ENCODE results near the gene ICE2. TPM values are rescaled to one million over a fixed set of nuclear protein-coding genes. Genes with fewer than 3 reads are reported as not detected.

The ICE2 gene
- total RNA-seq, 3 donors from 2014 or later = 51.9 to 66.3 (median 61.4) TPM

DNA sequence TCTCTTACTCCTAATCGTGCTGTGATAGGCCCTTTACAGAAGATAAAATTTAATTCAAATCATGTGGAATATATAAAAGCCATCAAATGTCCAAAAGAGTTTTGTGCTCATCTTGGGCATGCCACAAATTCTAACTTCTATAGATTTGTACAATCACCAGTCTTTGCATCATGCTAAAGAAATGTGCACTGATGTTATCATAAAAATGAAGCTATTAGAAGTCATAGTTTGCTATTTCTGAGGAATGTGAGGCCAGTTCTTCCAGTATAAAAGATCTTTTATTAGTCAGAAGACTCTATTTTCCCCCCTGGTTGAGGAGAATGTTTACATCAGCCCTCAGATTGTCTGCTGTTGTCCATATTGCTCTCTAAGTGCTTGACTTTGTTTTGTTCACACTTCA, 79.0 kb downstream of the ICE2 start:
- no peaks in the 10 kb centered on the region for H3K9me3 Mint-ChIP-seq
- H3K4me1 Mint-ChIP-seq (ENCODE audit: low read depth) = peaks cover 33% of the 10 kb centered on the region
- ATAC-seq = no peak
- H3K36me3 Mint-ChIP-seq (ENCODE audit: insufficient read depth) = peaks cover 5% of the 10 kb centered on the region
- no peak for DNase-seq
- no peak overlapping the region for H3K4me3 Mint-ChIP-seq
- H3K27me3 Mint-ChIP-seq (ENCODE audit: low read depth) = no peaks in the 10 kb centered on the region

DNA sequence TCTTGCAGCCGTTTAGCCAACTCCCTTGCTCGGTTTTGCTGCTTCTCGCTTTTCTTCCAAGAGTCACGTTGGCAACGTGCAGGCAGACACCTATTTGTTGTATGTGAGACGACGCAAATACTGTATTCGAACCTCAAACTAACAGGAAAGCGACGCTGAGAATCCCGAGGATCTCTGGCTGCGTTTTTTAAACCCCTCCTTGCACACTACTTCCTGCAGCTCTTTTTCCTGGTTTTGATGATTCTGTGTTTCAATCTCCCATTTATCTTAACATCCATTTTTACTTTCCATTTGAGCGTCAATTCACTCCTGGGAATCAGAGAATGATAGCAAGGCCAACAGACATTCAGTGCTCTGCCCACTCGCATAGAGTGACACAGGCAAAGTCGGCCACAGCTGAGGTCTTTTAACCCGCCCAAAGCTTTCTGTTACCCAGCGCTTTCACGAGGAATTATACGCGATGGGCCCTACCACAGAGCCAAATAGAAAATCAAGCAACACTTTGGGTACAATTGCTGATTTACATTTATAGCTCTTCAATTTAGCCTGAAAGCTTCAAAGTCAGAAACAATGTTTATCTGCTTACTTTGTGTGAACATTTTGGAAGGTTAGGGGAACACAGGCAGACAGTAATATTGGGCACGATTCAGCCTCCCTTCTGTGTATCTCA, 79.6 kb downstream of the ICE2 start:
- Mint-ChIP-seq H3K27me3 (ENCODE audit: low read depth) (no peaks in the 10 kb centered on the region), H3K4me3 (peak overlapping the region; percentile 82)
- no peak for ATAC-seq

DNA sequence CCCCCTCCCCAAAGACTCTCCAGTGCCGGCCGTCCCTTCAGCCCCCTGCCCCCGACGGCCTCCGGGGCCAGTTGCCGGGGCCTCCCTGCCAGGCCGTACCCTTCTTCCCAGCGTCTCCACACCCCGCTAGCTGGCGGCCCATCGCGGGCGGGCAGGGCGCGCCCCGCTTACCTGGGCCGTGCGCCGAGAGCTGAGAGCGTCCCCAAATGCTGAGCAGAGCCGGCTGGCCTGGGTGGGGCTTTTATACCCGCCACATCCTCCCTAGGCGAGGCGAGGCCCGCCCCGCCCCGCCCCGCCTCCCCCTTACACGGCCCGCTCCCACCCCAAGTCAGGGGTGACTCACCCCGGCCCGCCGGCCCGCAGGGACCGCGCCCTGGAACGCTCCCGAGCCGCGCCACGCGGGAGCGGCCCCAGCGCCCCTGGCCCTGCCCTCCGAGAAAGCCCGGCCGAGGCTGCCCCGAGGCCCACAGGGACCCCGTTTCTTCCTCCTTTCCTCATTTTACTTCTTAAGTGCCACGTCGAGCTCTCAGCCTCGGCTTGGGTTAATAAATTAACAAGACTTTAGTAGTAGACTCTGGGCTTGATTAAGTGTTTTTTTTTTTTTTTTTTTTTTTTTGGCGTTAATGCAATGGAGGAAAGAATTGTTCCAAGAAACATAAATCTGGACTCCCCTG, 81.0 kb downstream of the ICE2 start, which contains the start of gene ANXA2:
Gene ANXA2, minus strand, starts transcription at position 215 of the 674 bp plus-strand sequence. CDS start 11,911 bp downstream, outside the sequence.
- H3K4me3 Mint-ChIP-seq = peak within 1 kb of the TSS; percentile 82
- H3K9me3 Mint-ChIP-seq = no peaks in the 10 kb centered on the region
- peaks cover 53% of the 10 kb centered on the region for H3K4me1 Mint-ChIP-seq (ENCODE audit: low read depth)
- ATAC-seq (peak; percentile 82 to 88), DNase-seq (peak; percentile 82)
- peaks cover 12% of the 10 kb centered on the region for H3K36me3 Mint-ChIP-seq (ENCODE audit: insufficient read depth)
- no peaks in the 10 kb centered on the region for H3K27me3 Mint-ChIP-seq (ENCODE audit: low read depth)

More for the DNA sequence above, 79.6 kb downstream of the ICE2 start:
- Mint-ChIP-seq H3K9me3 (no peaks in the 10 kb centered on the region), H3K36me3 (ENCODE audit: insufficient read depth) (peaks cover 7% of the 10 kb centered on the region), H3K4me1 (ENCODE audit: low read depth) (peaks cover 38% of the 10 kb centered on the region)
- no peak for DNase-seq

DNA sequence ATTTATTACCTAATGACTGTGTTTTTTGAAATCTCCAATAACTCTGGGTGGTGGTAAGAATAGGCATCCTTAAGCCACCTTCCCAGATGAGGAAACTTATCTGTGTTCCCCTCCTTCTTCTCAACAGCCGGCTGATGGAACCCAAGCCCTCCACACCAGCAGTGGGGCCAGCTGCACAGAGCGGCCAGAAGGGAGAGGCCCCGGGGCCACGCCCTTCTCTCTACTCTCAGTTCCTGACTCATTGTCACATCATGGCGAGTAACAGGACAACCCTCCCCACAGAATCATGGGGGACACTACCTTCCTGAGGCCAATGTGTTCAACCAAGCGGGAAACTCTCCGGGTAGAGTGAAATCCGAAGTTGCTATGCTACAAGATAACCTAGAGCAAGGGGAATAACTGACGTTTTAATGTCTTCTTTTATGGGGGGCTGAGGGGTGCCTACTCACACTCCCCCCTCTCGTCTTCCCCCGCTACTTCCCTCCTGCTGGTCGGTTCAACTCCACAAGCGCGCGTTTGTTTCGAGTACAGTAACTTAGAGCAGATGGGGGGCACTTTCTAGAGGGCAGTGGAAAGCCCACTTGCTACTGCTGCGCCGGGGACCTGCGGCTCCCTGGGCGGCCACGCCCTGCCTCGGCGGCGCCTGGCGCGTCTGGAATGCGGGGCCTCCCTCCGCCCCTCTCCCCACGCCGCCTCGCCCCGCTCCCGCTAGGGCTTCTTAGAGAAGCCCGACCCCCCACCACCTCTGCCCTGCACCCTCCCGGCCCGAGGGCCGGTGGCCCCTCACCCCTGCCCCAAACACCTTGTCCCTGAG, 81.8 kb downstream of the ICE2 start:
- peaks cover 13% of the 10 kb centered on the region for H3K36me3 Mint-ChIP-seq (ENCODE audit: insufficient read depth)

DNA sequence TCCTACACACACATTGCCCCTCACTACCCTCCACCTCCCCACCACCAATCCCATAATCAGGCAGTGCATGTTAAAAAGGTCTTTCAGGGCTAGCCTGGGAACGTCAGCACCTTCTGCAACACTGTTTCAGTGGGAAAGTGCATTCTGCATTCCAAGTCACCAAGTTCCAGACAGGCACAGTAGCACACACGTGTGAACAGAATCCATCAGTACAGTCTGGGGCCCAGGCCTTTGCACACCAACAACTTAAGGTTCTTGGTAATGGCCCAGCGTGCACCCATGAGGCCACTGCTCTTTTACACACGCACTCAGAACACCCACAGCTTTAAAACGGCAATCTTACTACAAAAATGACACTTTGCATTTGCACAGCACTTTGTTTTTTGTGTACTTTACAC, 82.4 kb downstream of the ICE2 start:
- peaks cover 13% of the 10 kb centered on the region for H3K36me3 Mint-ChIP-seq (ENCODE audit: insufficient read depth)
- no peaks in the 10 kb centered on the region for H3K27me3 Mint-ChIP-seq (ENCODE audit: low read depth)
- peak overlapping the region; percentile 80 for H3K4me3 Mint-ChIP-seq
- ATAC-seq = no peak
- no peak for DNase-seq
- peaks cover 63% of the 10 kb centered on the region for H3K4me1 Mint-ChIP-seq (ENCODE audit: low read depth)
- no peaks in the 10 kb centered on the region for H3K9me3 Mint-ChIP-seq

More for the DNA sequence above, 81.8 kb downstream of the ICE2 start:
- peak; percentile 61 to 63 for ATAC-seq
- peak overlapping the region; percentile 80 for H3K4me3 Mint-ChIP-seq
- H3K9me3 Mint-ChIP-seq = no peaks in the 10 kb centered on the region
- peaks cover 58% of the 10 kb centered on the region for H3K4me1 Mint-ChIP-seq (ENCODE audit: low read depth)
- DNase-seq = peak; percentile 30
- no peaks in the 10 kb centered on the region for H3K27me3 Mint-ChIP-seq (ENCODE audit: low read depth)

DNA sequence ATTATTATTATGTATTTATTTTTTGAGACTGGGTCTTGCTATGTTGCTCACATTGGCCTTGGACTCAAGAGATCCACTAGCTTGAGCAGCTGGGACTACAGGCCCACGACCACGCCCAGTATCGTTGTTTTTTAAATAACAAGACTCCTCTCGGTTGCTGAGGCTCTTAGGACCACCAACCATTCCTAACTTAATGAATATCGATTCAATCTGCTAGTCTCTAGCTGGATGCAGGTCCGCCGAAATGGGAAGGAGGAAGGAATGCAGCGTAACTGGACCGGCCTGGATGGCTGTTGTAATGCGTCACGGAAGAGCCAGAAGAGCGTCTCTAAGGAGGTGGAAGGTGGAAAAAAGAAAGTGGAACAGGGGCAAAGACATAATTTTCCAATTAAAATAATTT, 82.8 kb downstream of the ICE2 start:
- Mint-ChIP-seq H3K36me3 (ENCODE audit: insufficient read depth) (peaks cover 13% of the 10 kb centered on the region), H3K9me3 (no peaks in the 10 kb centered on the region), H3K27me3 (ENCODE audit: low read depth) (no peaks in the 10 kb centered on the region), H3K4me1 (ENCODE audit: low read depth) (peaks cover 65% of the 10 kb centered on the region), H3K4me3 (peak overlapping the region; percentile 80)
- no peak for DNase-seq
- no peak for ATAC-seq

DNA sequence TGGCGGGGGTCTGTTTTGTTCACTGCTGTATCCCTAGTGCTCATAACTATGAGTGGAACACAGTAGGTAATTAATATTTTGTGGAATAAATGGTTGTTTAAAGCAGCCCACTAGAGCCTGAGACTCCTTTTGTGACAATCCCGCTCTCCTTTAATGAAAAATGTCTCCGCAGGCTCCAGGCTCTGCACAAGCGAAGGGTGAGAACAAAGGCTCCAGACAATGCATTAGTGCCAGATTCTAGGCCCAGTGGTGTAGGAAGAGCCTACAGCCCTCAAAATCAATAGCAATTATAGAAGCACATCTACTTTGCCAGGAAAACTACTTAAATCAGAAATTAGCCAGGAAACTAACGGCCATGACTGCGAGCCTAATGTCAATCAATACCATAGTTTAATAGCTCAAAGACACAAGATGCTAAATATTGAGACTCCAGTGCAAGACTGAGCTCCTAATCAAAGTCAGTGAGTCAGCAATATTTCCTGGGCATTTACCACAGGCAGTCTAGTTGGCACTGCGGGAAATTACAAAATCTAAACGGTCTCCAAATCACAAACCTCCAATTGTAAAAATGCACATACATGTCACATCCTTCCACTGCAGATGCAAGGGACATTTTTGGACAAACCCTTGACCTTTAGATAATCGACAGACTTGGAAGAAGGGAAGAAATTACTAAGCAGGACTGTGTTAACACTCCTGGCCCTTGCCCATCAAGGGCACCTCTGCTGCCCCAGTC, 83.5 kb downstream of the ICE2 start:
- Mint-ChIP-seq H3K4me1 (ENCODE audit: low read depth) (peaks cover 70% of the 10 kb centered on the region), H3K4me3 (no peak overlapping the region), H3K9me3 (no peaks in the 10 kb centered on the region), H3K27me3 (ENCODE audit: low read depth) (no peaks in the 10 kb centered on the region), H3K36me3 (ENCODE audit: insufficient read depth) (peaks cover 13% of the 10 kb centered on the region)
- no peak for ATAC-seq
- DNase-seq = no peak

DNA sequence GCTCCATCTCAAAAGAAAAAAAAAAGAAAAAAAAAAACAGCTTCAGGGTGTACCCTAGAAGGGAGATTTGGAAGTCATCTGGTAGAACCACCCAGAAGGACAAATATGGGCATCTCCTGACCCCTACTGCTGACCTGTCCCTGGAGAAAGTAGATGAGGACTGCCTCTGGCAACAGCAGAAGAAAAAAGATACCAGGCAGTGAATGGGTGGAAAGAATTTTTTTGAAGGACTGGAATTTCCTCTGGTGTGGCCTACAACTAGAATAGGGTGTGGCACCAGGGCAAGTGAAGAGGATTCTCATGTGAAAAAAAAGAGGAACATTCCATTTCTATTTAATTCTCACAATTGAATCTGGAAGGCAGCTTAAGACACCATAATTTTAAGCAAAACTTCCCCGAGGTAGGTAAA, 84.2 kb downstream of the ICE2 start:
- ATAC-seq = no peak

DNA sequence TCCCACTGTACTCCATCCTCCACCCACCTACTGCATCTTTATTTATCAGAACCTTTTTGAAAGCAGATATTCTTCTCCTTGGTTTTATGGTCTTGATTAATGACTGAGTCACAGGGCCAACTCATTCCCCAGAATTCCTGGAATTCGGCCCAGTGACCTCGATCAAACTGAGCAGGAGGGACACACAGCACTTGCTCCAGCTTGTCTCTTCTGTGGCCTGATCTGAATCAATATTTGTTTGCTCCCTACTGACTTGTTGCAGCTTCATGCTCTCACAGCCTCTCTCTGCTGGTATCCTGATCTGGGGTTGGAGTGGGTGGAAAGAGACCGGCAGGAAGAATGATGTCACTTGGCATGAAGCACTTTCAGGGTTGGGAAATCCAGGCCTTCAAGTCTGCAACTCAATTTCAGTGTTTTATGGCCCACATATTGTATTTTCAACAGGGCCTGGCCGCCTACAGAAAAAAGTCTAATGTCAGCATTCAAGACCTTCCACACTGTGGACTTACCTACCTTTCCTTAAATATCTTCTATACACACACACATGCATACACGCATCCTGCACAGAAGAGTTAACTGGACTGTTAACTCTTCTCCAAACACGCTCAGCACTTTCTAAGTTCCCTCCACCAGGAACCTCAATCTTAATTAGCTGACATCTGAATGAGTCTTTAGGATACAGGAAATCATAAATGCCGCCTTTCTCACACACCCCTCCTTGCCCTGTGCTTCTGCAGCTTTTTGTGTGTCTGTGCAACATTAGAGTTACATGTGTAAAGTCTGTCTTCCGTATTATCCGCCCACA, 85.8 kb downstream of the ICE2 start:
- peaks cover 80% of the 10 kb centered on the region for H3K4me1 Mint-ChIP-seq (ENCODE audit: low read depth)
- peaks cover 13% of the 10 kb centered on the region for H3K36me3 Mint-ChIP-seq (ENCODE audit: insufficient read depth)
- H3K27me3 Mint-ChIP-seq (ENCODE audit: low read depth) = no peaks in the 10 kb centered on the region
- peak overlapping the region; percentile 35 for H3K4me3 Mint-ChIP-seq
- no peaks in the 10 kb centered on the region for H3K9me3 Mint-ChIP-seq
- no peak for DNase-seq
- no peak for ATAC-seq

More for the DNA sequence above, 84.2 kb downstream of the ICE2 start:
- no peaks in the 10 kb centered on the region for H3K27me3 Mint-ChIP-seq (ENCODE audit: low read depth)
- H3K9me3 Mint-ChIP-seq = no peaks in the 10 kb centered on the region
- peaks cover 13% of the 10 kb centered on the region for H3K36me3 Mint-ChIP-seq (ENCODE audit: insufficient read depth)
- DNase-seq = no peak
- peaks cover 78% of the 10 kb centered on the region for H3K4me1 Mint-ChIP-seq (ENCODE audit: low read depth)
- H3K4me3 Mint-ChIP-seq = peak overlapping the region; percentile 16

DNA sequence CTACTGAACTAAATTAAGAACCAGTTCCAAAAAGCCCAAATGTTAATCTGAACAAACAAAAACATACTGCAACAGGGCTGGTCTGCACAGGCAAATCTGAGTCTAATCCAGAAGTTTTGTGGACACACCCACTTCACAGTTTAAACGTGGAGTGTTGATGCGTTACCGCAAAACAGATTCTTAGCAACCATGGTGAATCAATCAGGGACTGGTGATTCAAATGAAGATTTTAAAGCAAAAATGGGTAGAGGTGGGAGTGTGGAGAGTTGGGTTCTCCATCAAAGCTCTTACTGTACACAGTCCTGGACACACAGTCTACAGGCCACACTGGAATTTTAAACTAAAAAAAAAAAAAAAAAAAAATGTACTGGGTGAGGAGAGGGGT, 86.3 kb downstream of the ICE2 start:
- H3K4me3 Mint-ChIP-seq = no peak overlapping the region
- H3K4me1 Mint-ChIP-seq (ENCODE audit: low read depth) = peaks cover 82% of the 10 kb centered on the region
- ATAC-seq (peak; percentile 31 to 45), DNase-seq (no peak)
- peaks cover 13% of the 10 kb centered on the region for H3K36me3 Mint-ChIP-seq (ENCODE audit: insufficient read depth)
- no peaks in the 10 kb centered on the region for H3K27me3 Mint-ChIP-seq (ENCODE audit: low read depth)
- no peaks in the 10 kb centered on the region for H3K9me3 Mint-ChIP-seq

DNA sequence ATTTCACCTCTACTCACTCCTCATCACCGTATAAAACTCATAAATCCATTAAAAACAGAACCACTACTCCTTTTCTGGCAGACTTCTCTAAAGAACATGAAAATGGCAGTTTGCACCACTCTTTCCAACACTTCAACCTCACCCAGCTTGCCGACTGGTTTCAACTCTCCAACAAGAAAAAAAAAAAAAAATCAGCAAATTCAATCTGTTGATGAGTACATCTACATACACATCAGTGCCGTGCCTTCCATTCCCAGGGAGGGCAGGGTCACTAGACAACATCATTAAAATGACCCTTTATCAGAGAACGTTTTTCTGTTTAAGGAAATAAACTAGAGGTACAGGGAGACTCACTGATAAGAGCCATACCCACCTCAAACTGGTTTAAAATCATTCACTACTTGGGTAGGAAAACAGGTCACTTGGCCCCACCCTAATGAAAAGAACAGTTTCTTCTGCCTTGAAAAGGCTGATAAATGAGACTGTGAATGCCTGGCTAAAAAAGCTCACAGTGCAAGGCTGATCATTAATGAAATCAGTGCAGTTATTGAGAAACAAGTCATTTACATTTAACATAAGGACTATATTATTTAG, 87.1 kb downstream of the ICE2 start:
- no peak for ATAC-seq
- H3K4me1 Mint-ChIP-seq (ENCODE audit: low read depth) = peaks cover 84% of the 10 kb centered on the region
- no peak overlapping the region for H3K4me3 Mint-ChIP-seq
- H3K36me3 Mint-ChIP-seq (ENCODE audit: insufficient read depth) = peaks cover 19% of the 10 kb centered on the region
- H3K9me3 Mint-ChIP-seq = no peaks in the 10 kb centered on the region
- no peak for DNase-seq
- no peaks in the 10 kb centered on the region for H3K27me3 Mint-ChIP-seq (ENCODE audit: low read depth)

DNA sequence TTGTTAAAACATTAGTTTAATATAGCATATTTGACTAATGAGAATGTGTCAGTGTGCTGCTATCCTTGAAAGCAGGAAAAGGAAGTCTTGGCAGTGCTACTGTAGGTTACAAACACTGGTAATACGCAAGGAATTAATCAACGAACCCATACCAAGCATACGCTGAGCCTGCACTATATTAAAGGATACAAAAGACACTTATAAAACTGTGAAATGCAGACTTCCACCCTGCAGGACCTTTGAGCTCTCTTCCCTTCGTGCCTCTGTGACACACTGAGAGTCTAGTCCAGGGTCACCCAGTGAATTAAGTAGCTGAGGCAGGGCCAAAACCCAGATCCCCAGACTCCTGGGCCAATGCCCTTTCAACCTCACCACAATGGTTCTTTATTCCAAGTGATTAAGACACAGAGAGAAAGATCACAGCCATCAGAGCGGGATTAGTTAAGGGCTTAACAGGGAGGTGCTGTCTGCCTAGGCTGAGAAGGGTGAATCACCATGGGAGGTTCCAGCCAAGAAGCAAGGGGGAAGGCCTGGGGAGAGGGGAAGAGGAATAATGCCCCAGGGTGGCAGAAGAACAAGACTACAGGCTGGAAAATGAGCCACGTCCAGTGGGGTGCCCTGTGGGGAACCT, 88.0 kb downstream of the ICE2 start:
- no peak for DNase-seq
- no peak overlapping the region for H3K4me3 Mint-ChIP-seq
- ATAC-seq = no peak
- peaks cover 78% of the 10 kb centered on the region for H3K4me1 Mint-ChIP-seq (ENCODE audit: low read depth)
- H3K36me3 Mint-ChIP-seq (ENCODE audit: insufficient read depth) = peaks cover 19% of the 10 kb centered on the region
- no peaks in the 10 kb centered on the region for H3K9me3 Mint-ChIP-seq
- H3K27me3 Mint-ChIP-seq (ENCODE audit: low read depth) = no peaks in the 10 kb centered on the region

DNA sequence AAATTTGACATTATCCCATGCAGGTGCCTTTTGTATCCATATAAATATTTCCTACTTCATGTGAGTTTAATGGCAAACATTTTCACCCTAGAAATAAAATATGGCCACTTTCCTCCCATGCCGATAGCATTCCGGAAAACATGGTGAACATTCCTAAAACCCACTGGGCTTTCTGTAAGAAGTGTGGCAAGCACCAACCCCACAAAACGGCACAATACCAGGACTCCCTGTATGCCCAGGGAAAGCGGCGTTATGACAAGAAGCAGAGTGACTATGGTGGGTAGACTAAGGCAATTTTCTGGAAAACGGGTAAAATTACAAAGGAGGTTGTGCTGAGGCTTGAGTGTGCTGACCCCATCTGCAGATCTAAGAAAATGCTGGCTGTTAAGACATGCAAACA, 88.7 kb downstream of the ICE2 start:
- Mint-ChIP-seq H3K9me3 (no peaks in the 10 kb centered on the region), H3K36me3 (ENCODE audit: insufficient read depth) (peaks cover 17% of the 10 kb centered on the region), H3K4me1 (ENCODE audit: low read depth) (peaks cover 73% of the 10 kb centered on the region), H3K4me3 (no peak overlapping the region), H3K27me3 (ENCODE audit: low read depth) (no peaks in the 10 kb centered on the region)
- no peak for DNase-seq
- no peak for ATAC-seq

Data from activated T-cell treated with anti-CD3 and anti-CD28 coated beads, Interleukin-2, amount 50 U/mL, for 4 hours (primary cell).